Measurements from ENCODE around the gene LIN54.
A peak's percentile ranks its signal among the peaks of the same experiment; 100 is the strongest.

The LIN54 gene

GRCh38 chr4:82891707-82892466, 118.7 kb downstream of the LIN54 start:
- DNase-seq (ENCODE audit: low spot score), result no peak

- peak; percentile 90 for DNase-seq (ENCODE audit: low spot score)
These were observed 119.5 kb downstream of the LIN54 start, which contains the start of gene SEC31A for GRCh38 chr4:82890901-82891706. Gene SEC31A, minus strand, starts transcription at chr4:82891153. Its CDS starts 9,217 bp downstream, at chr4:82881936.

- no peak for DNase-seq (ENCODE audit: low spot score)
These were observed 120.1 kb downstream of the LIN54 start for GRCh38 chr4:82890528-82890900.

GRCh38 chr4:82889287-82889686, 121.3 kb downstream of the LIN54 start:
- DNase-seq (ENCODE audit: low spot score), result no peak

GRCh38 chr4:82886147-82886942, 124.3 kb downstream of the LIN54 start:
- no peak for DNase-seq (ENCODE audit: low spot score)

DNA sequence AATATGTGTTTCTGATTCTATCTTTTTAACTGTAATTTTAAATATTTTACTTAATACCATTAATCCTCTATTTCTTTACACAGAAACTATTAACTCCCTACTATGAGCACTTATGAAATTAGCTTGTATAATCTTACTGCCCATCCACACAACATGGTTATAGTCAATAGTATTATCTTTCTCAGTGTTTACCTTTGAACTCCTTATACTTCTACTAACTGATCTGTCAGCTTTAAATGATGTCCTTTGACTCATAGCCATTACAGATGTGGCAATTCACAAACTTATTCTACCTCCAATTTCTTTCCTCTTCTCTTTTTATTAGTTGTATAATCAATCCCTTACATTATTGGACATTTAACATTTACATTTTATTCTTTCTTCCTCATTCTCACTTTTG, 125.2 kb downstream of the LIN54 start:
- DNase-seq (ENCODE audit: low spot score), result no peak
